HCT116 (cell line): ENCODE measurements around the gene ABTB1. TPM values are rescaled to one million over a fixed set of nuclear protein-coding genes. Genes with fewer than 3 reads are reported as not detected.
"Not testable (repeated sequence)": the region's sequence is repeated elsewhere in the genome, so short reads cannot be mapped to it uniquely, and the experiment has no call there.

Source experiments
- ATAC-seq: fragments of 200-7000 bp; cut with Tn5 transposase; 2 replicates; pipeline ENCODE4 v1.9.1; 2020; ENCODE audit warnings: mild to moderate bottlenecking, moderate library complexity
- BruUV-seq: library from RNA; stranded (reverse); fragments of 400-500 nt; replicated peaks from 2 replicates; lab custom pipeline; 2021; lab: Mats Ljungman, UMichigan
- CTCF ChIA-PET: fragments of 300-600 bp; sonication (Branson Sonifier 250); formaldehyde crosslinking; loops from one replicate; lab custom pipeline; 2021; ENCODE audit warnings: antibody characterized with exemption; lab: Charles Lee
- POLR2A ChIA-PET: fragments of 300-600, 350-600 bp; sonication (Branson Sonifier 250); formaldehyde crosslinking; loops from one replicate; lab custom pipeline; 2021; ENCODE audit warnings: antibody characterized with exemption; lab: Charles Lee
- RAD21 ChIA-PET, 2 experiments: fragments of 300-600 bp; sonication (Branson Sonifier 250); formaldehyde crosslinking; loops; one replicate each; lab custom pipeline; 2023; ENCODE audit warnings: low total read pairs in 2 of 2; ENCODE audit not compliant: uncharacterized antibody in 2 of 2, unreplicated experiment in 2 of 2, low non-redundant PET in 1 of 2; lab: Charles Lee
- DNase-seq: peaks from one replicate; pipeline ENCODE4 v3.0.0-alpha.2; 2010; ENCODE audit warnings: low read depth, low spot score
- H2AFZ ChIP-seq: fragments of 200-600 bp; shearing (Covaris generic), sonication (generic); 2 replicates; pipeline ENCODE4 v1.6.1; 2017; ENCODE audit warnings: low read depth, mixed run types, mixed read lengths, antibody characterized with exemption, low read length; ENCODE audit not compliant: poor library complexity, severe bottlenecking
- H3K27ac ChIP-seq: 2 replicates; pipeline ENCODE4 v1.5.1; 2012; ENCODE audit warnings: low read depth, low read length
- H3K27me3 ChIP-seq: fragments of 200-600 bp; sonication (generic); 2 replicates; pipeline ENCODE4 v1.6.1; 2016; ENCODE audit warnings: mixed run types, low read length, mixed read lengths; ENCODE audit not compliant: insufficient read depth
- H3K36me3 ChIP-seq, 2 experiments: fragments of 200-500 bp in 1 of 2; fragments of 200-600 bp in 1 of 2; sonication (Bioruptor generic) in 1 of 2; sonication (generic) in 1 of 2; 2 replicates each; pipeline versions ENCODE4 v1.5.1 to v1.6.1; 2014 to 2016; ENCODE audit warnings: low read length in 2 of 2, inconsistent platforms in 1 of 2, mixed read lengths in 1 of 2, mixed run types in 1 of 2; ENCODE audit not compliant: insufficient read depth in 2 of 2, control insufficient read depth in 1 of 2
- H3K4me1 ChIP-seq, 2 experiments: fragments of 200-600 bp in 1 of 2; sonication (generic) in 1 of 2; 2 replicates each; pipeline versions ENCODE4 v1.5.1 to v1.6.1; 2012 to 2017; ENCODE audit warnings: low read length in 2 of 2, inconsistent platforms in 1 of 2, mild to moderate bottlenecking in 1 of 2, mixed read lengths in 1 of 2, mixed run types in 1 of 2, moderate library complexity in 1 of 2; ENCODE audit not compliant: insufficient read depth in 2 of 2, control insufficient read depth in 1 of 2
- H3K4me2 ChIP-seq: fragments of 200-600 bp; sonication (generic); 2 replicates; pipeline ENCODE4 v1.6.1; 2017; ENCODE audit warnings: mixed run types, low read length, mixed read lengths
- H3K4me3 ChIP-seq, 2 experiments: fragments of 200-600 bp in 1 of 2; sonication (generic) in 1 of 2; replicated peaks in 1 of 2; 2 replicates each; pipeline ENCODE4 v1.5.1; 2011 to 2016; ENCODE audit warnings: low read length in 2 of 2, control low read depth in 1 of 2, low read depth in 1 of 2, mild to moderate bottlenecking in 1 of 2, mixed read lengths in 1 of 2, mixed run types in 1 of 2
- H3K79me2 ChIP-seq: fragments of 200-600 bp; sonication (generic); 2 replicates; pipeline ENCODE4 v1.6.1; 2017; ENCODE audit warnings: mild to moderate bottlenecking, mixed run types, low read length, moderate library complexity, mixed read lengths; ENCODE audit not compliant: insufficient read depth
- H3K9ac ChIP-seq: fragments of 200-600 bp; sonication (generic); 2 replicates; pipeline ENCODE4 v1.6.1; 2016; ENCODE audit warnings: low read length, mixed read lengths
- H3K9me2 ChIP-seq: fragments of 200-600 bp; sonication (generic), shearing (Covaris generic); 2 replicates; pipeline ENCODE4 v1.6.1; 2017; ENCODE audit warnings: mixed run types, mild to moderate bottlenecking, moderate library complexity; ENCODE audit not compliant: insufficient read depth
- H3K9me3 ChIP-seq, 2 experiments: fragments of 200-500 bp in 1 of 2; fragments of 200-600 bp in 1 of 2; sonication (Bioruptor generic) in 1 of 2; sonication (generic) in 1 of 2; 2 replicates each; pipeline ENCODE4 v1.6.1; 2014 to 2017; ENCODE audit warnings: low read length in 2 of 2, mixed read lengths in 2 of 2, inconsistent platforms in 1 of 2, low read depth in 1 of 2, mild to moderate bottlenecking in 1 of 2, mixed run types in 1 of 2, moderate library complexity in 1 of 2; ENCODE audit not compliant: control insufficient read depth in 1 of 2, insufficient read depth in 1 of 2
- H4K20me1 ChIP-seq: fragments of 200-600 bp; sonication (generic), shearing (Covaris generic); 2 replicates; pipeline ENCODE4 v1.6.1; 2017; ENCODE audit warnings: mixed run types, mild to moderate bottlenecking, moderate library complexity; ENCODE audit not compliant: insufficient read depth
- CBX3 ChIP-seq: IDR thresholded peaks from 2 replicates; pipeline ENCODE4 v1.6.1; 2012; ENCODE audit warnings: low read depth
- CEBPB ChIP-seq: IDR thresholded peaks from 2 replicates; pipeline ENCODE4 v1.6.1; 2012; ENCODE audit warnings: low read depth
- ELF1 ChIP-seq: IDR thresholded peaks from 2 replicates; pipeline ENCODE4 v1.6.1; 2012; ENCODE audit warnings: low read depth, borderline replicate concordance
- EZH2phosphoT487 ChIP-seq: fragments of 200-600 bp; IDR thresholded peaks from 2 replicates; pipeline ENCODE4 v1.6.1; 2018; ENCODE audit warnings: antibody characterized with exemption, borderline replicate concordance
- FOSL1 ChIP-seq: IDR thresholded peaks from 2 replicates; pipeline ENCODE4 v1.6.1; 2012; ENCODE audit warnings: low read depth
- POLR2A ChIP-seq: IDR thresholded peaks from 2 replicates; pipeline ENCODE4 v1.7.0; 2011; ENCODE audit warnings: borderline replicate concordance; ENCODE audit not compliant: insufficient read depth, insufficient read length; ENCODE audit errors: extremely low read depth
- RAD21 ChIP-seq: IDR thresholded peaks from 2 replicates; pipeline ENCODE4 v1.6.1; 2012; ENCODE audit warnings: low read depth, mild to moderate bottlenecking
- ZFX ChIP-seq: fragments of 450-650 bp; IDR thresholded peaks from 2 replicates; pipeline ENCODE4 v1.6.1; 2017
- ZNF274 ChIP-seq: fragments of 200-500 bp; sonication (Bioruptor generic); IDR thresholded peaks from 2 replicates; pipeline ENCODE4 v1.6.1; 2014; ENCODE audit warnings: mild to moderate bottlenecking, low read depth, low read length, inconsistent platforms
- intact Hi-C: fragments of 100-400 bp; cut with micrococcal nuclease; formaldehyde crosslinking; loops from 2 replicates; pipeline ENCODE4 v1.10.0; 2022
- total RNA-seq: library from RNA; stranded (reverse); gene quantifications from one replicate; pipeline ENCODE4 v1.2.1, GENCODE V29; 2021; ENCODE audit not compliant: unreplicated experiment
- TF ChIP-seq, protein P1 (sequence below): IDR thresholded peaks from 2 replicates; pipeline ENCODE4 v1.6.1; 2011; ENCODE audit warnings: mild to moderate bottlenecking, low read length, moderate library complexity; ENCODE audit not compliant: insufficient replicate concordance; ENCODE audit errors: extremely low read depth
- TF ChIP-seq, protein P2 (sequence below): IDR thresholded peaks from 2 replicates; pipeline ENCODE4 v1.6.1; 2012

Gene ABTB1
- total RNA-seq, 1 experiment from 2014 or later: 19.4 TPM

DNA sequence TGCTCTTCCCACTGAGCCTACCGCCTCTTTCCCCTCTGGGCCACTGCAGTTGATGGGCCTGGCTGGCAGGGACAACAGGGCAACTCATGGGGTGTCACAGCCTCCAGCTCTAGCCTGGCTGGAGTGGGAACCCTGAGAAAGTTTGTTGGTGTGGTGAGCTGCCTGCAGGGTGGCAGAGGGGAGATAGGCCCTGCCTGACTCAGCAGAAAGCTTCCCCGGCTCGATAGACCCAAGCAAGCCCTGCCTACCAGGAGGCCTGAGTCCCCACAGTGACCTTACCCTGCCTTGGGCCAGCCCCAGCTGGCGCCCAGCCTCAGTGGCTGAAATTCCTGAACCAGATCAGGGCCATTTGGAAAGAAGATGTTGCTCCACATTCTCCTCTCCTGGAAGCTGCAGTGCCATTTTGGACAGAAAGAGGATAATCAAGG, 29.4 kb downstream of the ABTB1 start (continued):
- TF ChIP-seq, protein P1, sequence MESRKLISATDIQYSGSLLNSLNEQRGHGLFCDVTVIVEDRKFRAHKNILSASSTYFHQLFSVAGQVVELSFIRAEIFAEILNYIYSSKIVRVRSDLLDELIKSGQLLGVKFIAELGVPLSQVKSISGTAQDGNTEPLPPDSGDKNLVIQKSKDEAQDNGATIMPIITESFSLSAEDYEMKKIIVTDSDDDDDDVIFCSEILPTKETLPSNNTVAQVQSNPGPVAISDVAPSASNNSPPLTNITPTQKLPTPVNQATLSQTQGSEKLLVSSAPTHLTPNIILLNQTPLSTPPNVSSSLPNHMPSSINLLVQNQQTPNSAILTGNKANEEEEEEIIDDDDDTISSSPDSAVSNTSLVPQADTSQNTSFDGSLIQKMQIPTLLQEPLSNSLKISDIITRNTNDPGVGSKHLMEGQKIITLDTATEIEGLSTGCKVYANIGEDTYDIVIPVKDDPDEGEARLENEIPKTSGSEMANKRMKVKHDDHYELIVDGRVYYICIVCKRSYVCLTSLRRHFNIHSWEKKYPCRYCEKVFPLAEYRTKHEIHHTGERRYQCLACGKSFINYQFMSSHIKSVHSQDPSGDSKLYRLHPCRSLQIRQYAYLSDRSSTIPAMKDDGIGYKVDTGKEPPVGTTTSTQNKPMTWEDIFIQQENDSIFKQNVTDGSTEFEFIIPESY: no peak
- no peak for TF ChIP-seq CEBPB
- TF ChIP-seq CBX3: no peak
- no peak for TF ChIP-seq EZH2phosphoT487
- TF ChIP-seq POLR2A: no peak

DNA sequence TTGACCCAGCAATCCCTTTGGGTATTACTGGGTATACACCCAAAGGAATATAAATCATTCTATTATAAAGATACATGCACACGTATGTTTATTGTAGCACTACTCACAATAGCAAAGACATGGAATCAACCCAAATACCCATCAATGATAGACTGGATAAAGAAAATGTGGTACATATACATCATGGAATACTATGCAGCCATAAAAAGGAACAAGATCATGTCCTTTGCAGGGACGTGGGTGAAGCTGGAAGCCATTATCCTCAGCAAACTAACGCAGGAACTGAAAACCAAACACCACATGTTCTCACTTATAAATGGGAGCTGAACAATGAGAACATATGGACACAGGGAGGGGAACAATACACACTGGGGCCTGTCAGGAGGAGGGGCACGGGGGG, 32.1 kb downstream of the ABTB1 start:
- H3K27me3 ChIP-seq, H2AFZ ChIP-seq, H3K9me2 ChIP-seq, intact Hi-C loops, DNase-seq, H3K79me2 ChIP-seq, RAD21 ChIA-PET, H3K36me3 ChIP-seq, H3K4me2 ChIP-seq, H3K4me1 ChIP-seq, BruUV-seq, H3K9ac ChIP-seq, CTCF ChIA-PET, ATAC-seq, H4K20me1 ChIP-seq, POLR2A ChIA-PET, H3K9me3 ChIP-seq, H3K27ac ChIP-seq, H3K4me3 ChIP-seq: not testable (repeated sequence)

DNA sequence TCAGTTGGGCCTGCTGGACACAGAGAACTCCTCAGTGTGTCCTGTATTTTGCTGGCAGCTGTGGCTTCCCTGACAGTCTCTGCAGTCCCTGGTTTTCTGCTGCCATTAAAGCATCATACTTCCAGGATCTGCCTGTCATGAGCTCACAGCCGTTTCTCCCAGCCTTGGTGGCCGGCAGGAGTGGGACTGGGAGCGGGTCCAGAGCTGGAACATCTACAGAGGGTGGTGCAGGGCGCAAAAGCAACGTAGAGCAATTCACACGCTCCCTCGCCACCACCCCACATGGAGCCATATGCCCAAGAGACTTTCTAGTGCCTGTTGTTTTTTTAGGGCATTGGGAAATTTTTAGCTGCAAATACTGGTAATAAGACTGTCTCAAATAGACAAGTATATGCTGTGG, 33.6 kb downstream of the ABTB1 start:
- CTCF ChIA-PET: interaction anchor here (1.0 kb wide), 1 partner anchor 10 kb away, joined by 4 read pairs; no protein-coding TSS in a partner anchor
- Histone ChIP-seq H3K4me3 (no peak overlapping the region), H3K27me3 (no peaks in the 10 kb centered on the region), H4K20me1 (no peaks in the 10 kb centered on the region), H3K4me2 (no peak overlapping the region), H2AFZ (no peak overlapping the region), H3K9ac (no peak overlapping the region), H3K9me2 (no peaks in the 10 kb centered on the region), H3K9me3 (0 out of 4 replicates have a peak, but pooled peaks cover 0 to 5% of the 10 kb centered on the region in 2 experiments), H3K4me1 (peaks cover 0 to 8% of the 10 kb centered on the region in 2 experiments; a peak in 1 of 4 replicates), H3K79me2 (no peaks in the 10 kb centered on the region), H3K27ac (no peak overlapping the region), H3K36me3 (no peaks in the 10 kb centered on the region)
- no peak for TF ChIP-seq ZNF274
- TF ChIP-seq, protein P1: no peak
- TF ChIP-seq RAD21: no peak
- no peak for TF ChIP-seq ZFX
- TF ChIP-seq, protein P2, sequence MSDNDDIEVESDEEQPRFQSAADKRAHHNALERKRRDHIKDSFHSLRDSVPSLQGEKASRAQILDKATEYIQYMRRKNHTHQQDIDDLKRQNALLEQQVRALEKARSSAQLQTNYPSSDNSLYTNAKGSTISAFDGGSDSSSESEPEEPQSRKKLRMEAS: no peak
- no peak for TF ChIP-seq FOSL1
- TF ChIP-seq ELF1: no peak
- BruUV-seq: no TSS peak
- DNase-seq (no peak), ATAC-seq (no peak)
- RAD21 ChIA-PET: no interaction called here
- POLR2A ChIA-PET: interaction anchor here (1.4 kb wide), 1 partner anchor 9 kb away, joined by 4 read pairs; no protein-coding TSS in a partner anchor
- intact Hi-C loops: no loop called here
